Lower leg skin (tissue), 3 donors: Measurements from ENCODE around the gene TAF4B.

Experiments used
- POLR2A ChIP-seq, 2 donors: fragments of 450-650 bp; IDR thresholded peaks; one replicate each; pipeline ENCODE4 v1.6.1; 2016 to 2017; ENCODE audit warnings: antibody characterized with exemption in 2 of 2, mild to moderate bottlenecking in 1 of 2, moderate library complexity in 1 of 2
- TF ChIP-seq, protein P1 (sequence below), 3 donors: fragments of 450-650 bp; IDR thresholded peaks; one replicate each; pipeline ENCODE4 v1.5.1; 2016; ENCODE audit warnings: antibody characterized with exemption in 3 of 3, mild to moderate bottlenecking in 3 of 3, moderate library complexity in 2 of 3

DNA sequence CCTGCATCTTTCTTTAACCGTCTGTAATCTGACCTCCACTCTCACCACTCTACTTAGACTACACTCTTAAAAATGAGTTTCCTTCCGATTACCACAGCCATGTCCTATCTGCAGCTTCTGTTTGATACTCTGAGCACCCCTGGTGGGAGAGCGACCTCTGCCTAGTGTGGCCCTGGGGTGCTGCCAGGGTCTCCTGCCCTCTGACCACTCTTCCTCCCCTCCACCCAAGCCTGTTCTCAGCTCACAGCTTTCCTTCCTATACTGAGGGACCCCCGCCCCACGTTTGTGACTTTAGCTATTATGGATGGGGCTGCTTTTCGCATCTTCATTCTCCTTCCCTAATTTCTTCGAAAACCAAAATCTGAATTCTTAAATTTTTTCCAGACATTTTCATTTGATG lies 189.4 kb downstream of the TAF4B start:
- TF ChIP-seq, protein P1, sequence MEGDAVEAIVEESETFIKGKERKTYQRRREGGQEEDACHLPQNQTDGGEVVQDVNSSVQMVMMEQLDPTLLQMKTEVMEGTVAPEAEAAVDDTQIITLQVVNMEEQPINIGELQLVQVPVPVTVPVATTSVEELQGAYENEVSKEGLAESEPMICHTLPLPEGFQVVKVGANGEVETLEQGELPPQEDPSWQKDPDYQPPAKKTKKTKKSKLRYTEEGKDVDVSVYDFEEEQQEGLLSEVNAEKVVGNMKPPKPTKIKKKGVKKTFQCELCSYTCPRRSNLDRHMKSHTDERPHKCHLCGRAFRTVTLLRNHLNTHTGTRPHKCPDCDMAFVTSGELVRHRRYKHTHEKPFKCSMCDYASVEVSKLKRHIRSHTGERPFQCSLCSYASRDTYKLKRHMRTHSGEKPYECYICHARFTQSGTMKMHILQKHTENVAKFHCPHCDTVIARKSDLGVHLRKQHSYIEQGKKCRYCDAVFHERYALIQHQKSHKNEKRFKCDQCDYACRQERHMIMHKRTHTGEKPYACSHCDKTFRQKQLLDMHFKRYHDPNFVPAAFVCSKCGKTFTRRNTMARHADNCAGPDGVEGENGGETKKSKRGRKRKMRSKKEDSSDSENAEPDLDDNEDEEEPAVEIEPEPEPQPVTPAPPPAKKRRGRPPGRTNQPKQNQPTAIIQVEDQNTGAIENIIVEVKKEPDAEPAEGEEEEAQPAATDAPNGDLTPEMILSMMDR (IDR thresholded peaks at IDR 0.05) = no peak
- no peak for TF ChIP-seq POLR2A (IDR thresholded peaks at IDR 0.05)
